Omental fat pad (tissue), 4 donors: ENCODE data around the gene LLGL2. TPM values are rescaled to one million over a fixed set of nuclear protein-coding genes. Genes with fewer than 3 reads are reported as not detected.

Source experiments
- ATAC-seq: fragments of 150-250 bp; one replicate; pipeline ENCODE4 v1.9.1; 2016; ENCODE audit warnings: mild to moderate bottlenecking, moderate library complexity; ENCODE audit not compliant: low FRiP score
- DNase-seq: peaks from one replicate; pipeline ENCODE4 v3.0.0-alpha.2; 2019; ENCODE audit warnings: low spot score
- total RNA-seq, 4 donors: library from RNA; depleted of rRNA; stranded (reverse); fragments of >200 nt; gene quantifications; one replicate each; pipeline ENCODE4 v1.1.0, GENCODE V29; 2016
- TF ChIP-seq, protein P1 (sequence below), 3 donors: fragments of 450-650 bp; IDR thresholded peaks; one replicate each; pipeline ENCODE4 v1.5.1; 2016 to 2017; ENCODE audit warnings: antibody characterized with exemption in 3 of 3, mild to moderate bottlenecking in 3 of 3, moderate library complexity in 2 of 3

Gene LLGL2
- total RNA-seq, 4 donors from 2014 or later: 5.4 to 10.4 (median 6.7) TPM

DNA sequence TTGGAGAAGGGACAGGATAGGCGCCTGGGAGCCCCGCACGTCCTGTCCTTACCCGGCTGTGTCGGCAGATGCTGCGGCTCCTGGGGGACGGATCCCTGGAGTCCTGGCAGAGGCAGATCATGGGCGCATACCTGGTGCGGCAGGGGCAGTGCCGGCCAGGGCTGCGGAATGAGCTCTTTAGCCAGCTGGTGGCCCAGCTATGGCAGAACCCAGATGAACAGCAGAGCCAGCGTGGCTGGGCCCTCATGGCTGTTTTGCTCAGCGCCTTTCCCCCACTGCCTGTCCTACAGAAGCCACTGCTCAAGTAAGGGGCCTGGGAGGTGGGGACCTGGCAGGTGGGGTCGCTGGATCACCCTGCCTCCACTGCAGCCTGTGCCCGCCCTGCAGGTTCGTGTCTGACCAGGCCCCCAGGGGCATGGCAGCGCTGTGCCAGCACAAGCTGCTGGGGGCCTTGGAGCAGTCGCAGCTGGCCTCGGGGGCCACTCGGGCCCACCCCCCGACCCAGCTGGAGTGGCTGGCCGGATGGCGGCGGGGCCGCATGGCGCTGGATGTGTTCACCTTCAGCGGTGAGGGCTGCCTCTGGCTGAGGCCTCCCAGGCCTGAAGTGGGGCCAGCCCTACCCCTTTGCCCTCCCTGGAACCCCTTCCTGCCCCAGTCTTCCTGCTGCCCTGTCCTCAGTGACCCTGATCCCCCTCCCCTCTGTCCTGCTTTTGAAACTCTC is 87.6 kb downstream of the LLGL2 start:
- TF ChIP-seq, protein P1, sequence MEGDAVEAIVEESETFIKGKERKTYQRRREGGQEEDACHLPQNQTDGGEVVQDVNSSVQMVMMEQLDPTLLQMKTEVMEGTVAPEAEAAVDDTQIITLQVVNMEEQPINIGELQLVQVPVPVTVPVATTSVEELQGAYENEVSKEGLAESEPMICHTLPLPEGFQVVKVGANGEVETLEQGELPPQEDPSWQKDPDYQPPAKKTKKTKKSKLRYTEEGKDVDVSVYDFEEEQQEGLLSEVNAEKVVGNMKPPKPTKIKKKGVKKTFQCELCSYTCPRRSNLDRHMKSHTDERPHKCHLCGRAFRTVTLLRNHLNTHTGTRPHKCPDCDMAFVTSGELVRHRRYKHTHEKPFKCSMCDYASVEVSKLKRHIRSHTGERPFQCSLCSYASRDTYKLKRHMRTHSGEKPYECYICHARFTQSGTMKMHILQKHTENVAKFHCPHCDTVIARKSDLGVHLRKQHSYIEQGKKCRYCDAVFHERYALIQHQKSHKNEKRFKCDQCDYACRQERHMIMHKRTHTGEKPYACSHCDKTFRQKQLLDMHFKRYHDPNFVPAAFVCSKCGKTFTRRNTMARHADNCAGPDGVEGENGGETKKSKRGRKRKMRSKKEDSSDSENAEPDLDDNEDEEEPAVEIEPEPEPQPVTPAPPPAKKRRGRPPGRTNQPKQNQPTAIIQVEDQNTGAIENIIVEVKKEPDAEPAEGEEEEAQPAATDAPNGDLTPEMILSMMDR (IDR thresholded peaks at IDR 0.05): no peak
- DNase-seq (no peak), ATAC-seq (no peak)

DNA sequence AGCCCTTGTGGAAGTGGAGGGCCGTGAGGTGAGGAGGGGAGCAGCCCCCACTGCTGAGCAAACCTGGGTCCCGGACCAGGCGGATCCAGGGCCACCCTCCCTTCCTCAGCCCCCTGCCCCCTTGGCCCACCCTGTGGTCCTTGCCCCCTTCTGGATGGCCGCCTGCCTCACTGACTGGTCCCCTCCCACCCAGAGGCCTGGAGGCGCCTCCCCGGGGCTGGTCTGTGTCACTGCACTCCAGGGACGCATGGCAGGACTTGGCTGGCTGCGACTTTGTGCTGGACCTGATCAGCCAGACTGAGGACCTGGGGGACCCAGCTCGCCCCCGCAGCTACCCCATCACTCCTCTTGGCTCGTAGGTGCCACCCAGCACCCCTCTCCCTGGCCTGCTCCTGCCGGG is 88.5 kb downstream of the LLGL2 start:
- TF ChIP-seq, protein P1 (IDR thresholded peaks at IDR 0.05): no peak
- ATAC-seq: no peak
- DNase-seq: no peak

- ATAC-seq (no peak), DNase-seq (no peak)
- TF ChIP-seq, protein P1 (IDR thresholded peaks at IDR 0.05): no peak
These were observed 89.2 kb downstream of the LLGL2 start for GRCh38 chr17:75614556-75615270.

GRCh38 chr17:75615301-75615700 is 89.8 kb downstream of the LLGL2 start:
- no peak for ATAC-seq
- no peak for DNase-seq
- TF ChIP-seq, protein P1 (IDR thresholded peaks at IDR 0.05): no peak

DNA sequence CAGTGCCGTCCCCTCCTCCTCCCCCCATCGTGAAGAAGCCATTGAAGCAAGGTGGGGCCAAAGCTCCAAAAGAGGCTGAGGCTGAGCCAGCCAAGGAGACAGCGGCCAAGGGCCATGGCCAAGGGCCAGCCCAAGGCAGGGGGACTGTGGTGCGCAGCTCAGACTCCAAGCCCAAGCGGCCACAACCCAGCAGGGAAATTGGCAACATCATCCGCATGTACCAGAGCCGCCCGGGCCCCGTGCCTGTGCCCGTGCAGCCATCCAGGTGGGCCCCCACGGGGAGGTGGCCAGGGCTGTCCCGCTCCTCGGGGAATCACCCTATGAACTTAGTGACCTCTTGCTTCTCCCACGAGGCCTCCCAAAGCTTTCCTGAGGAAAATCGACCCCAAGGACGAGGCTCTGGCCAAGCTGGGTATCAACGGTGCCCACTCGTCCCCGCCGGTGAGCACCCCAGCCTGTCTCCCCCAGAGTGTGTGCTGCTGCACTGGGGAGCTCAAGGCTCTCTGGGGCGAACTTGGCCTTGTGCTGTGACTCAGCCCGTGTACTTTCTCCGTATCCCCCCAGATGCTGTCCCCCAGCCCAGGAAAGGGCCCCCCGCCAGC is 91.1 kb downstream of the LLGL2 start:
- ATAC-seq: no peak
- no peak for DNase-seq
- TF ChIP-seq, protein P1 (IDR thresholded peaks at IDR 0.05): no peak

DNA sequence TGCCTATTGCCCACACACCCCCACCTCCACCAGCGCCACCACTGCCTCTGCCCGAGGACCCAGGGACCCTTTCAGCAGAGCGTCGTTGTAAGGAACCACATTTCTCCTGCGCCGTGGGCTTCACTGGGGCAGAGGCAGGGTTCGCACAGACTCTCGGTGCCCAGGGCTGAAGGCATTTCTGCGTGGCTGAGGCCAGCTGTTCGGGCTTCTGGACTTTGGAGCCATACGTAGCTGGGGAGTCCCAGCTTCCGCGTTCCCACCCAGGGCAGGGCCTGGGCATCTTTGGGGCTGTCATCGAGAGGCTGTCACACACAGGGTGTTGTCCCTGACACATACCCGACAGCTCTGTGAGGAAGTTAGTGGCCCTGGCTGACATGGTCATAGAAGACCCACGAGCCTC is 91.7 kb downstream of the LLGL2 start:
- ATAC-seq: no peak
- no peak for DNase-seq
- TF ChIP-seq, protein P1 (IDR thresholded peaks at IDR 0.05): no peak
